MM.1S (cell line): ENCODE data around the gene HYI.
"Not testable (repeated sequence)": the region's sequence is repeated elsewhere in the genome, so short reads cannot be mapped to it uniquely, and the experiment has no call there.

Source experiments
- DNase-seq: peaks from one replicate; pipeline ENCODE4 v3.0.0-alpha.2; 2015
- H2AFZ ChIP-seq: fragments of 300-600 bp; sonication (generic); 2 replicates; pipeline ENCODE4 v1.6.0; 2016; ENCODE audit warnings: antibody characterized with exemption, low read length
- H3F3A ChIP-seq: fragments of 300-600 bp; sonication (generic); 2 replicates; pipeline ENCODE4 v1.6.1; 2016; ENCODE audit warnings: mild to moderate bottlenecking, antibody characterized with exemption, low read length, moderate library complexity, mixed read lengths; ENCODE audit not compliant: insufficient read depth
- H3K27ac ChIP-seq: fragments of 300-600 bp; sonication (generic); 2 replicates; pipeline ENCODE4 v1.5.1; 2016; ENCODE audit warnings: mild to moderate bottlenecking, low read length
- H3K27me3 ChIP-seq: fragments of 300-600 bp; sonication (generic); replicated peaks from 2 replicates; pipeline ENCODE4 v1.6.0; 2016; ENCODE audit warnings: low read length; ENCODE audit not compliant: insufficient read depth
- H3K36me3 ChIP-seq: fragments of 300-600 bp; sonication (generic); replicated peaks from 2 replicates; pipeline ENCODE4 v1.6.1; 2016; ENCODE audit warnings: mild to moderate bottlenecking, low read length, mixed read lengths; ENCODE audit not compliant: insufficient read depth
- H3K4me1 ChIP-seq: fragments of 300-600 bp; sonication (generic); 2 replicates; pipeline ENCODE4 v1.6.1; 2016; ENCODE audit warnings: low read length, mixed read lengths
- H3K4me2 ChIP-seq: fragments of 300-600 bp; sonication (generic); 2 replicates; pipeline ENCODE4 v1.6.0; 2016; ENCODE audit warnings: low read depth, low read length
- H3K4me3 ChIP-seq: fragments of 300-600 bp; sonication (generic); 2 replicates; pipeline ENCODE4 v1.5.1; 2016; ENCODE audit warnings: low read length, mixed read lengths
- H3K79me2 ChIP-seq: fragments of 300-600 bp; sonication (generic); 2 replicates; pipeline ENCODE4 v1.6.1; 2016; ENCODE audit warnings: mixed run types, low read length, mixed read lengths
- H3K9ac ChIP-seq: fragments of 300-600 bp; sonication (generic); 2 replicates; pipeline ENCODE4 v1.6.1; 2016; ENCODE audit warnings: low read length, mixed read lengths
- H3K9me2 ChIP-seq: fragments of 300-600 bp; sonication (generic); replicated peaks from 2 replicates; pipeline ENCODE4 v1.6.1; 2016; ENCODE audit warnings: mild to moderate bottlenecking, low read length, mixed read lengths; ENCODE audit not compliant: insufficient read depth
- H3K9me3 ChIP-seq: fragments of 300-600 bp; sonication (generic); replicated peaks from 2 replicates; pipeline ENCODE4 v1.6.1; 2016; ENCODE audit warnings: mild to moderate bottlenecking, low read length, mixed read lengths; ENCODE audit not compliant: insufficient read depth
- H4K20me1 ChIP-seq: fragments of 300-600 bp; sonication (generic); 2 replicates; pipeline ENCODE4 v1.6.1; 2016; ENCODE audit warnings: mild to moderate bottlenecking, low read length, moderate library complexity, mixed read lengths; ENCODE audit not compliant: insufficient read depth
- EZH2 ChIP-seq: fragments of 300-600 bp; sonication (generic); optimal IDR thresholded peaks from 2 replicates; pipeline ENCODE3; 2017; ENCODE audit warnings: low read depth, mild to moderate bottlenecking, antibody characterized with exemption, low read length, mixed read lengths
- EZH2phosphoT487 ChIP-seq: fragments of 300-600 bp; sonication (generic); IDR thresholded peaks from 2 replicates; pipeline ENCODE4 v1.6.1; 2018; ENCODE audit warnings: antibody characterized with exemption, low read length
- TF ChIP-seq, protein P1 (sequence below): fragments of 300-600 bp; sonication (generic); IDR thresholded peaks from 2 replicates; pipeline ENCODE4 v1.5.1; 2016; ENCODE audit warnings: antibody characterized with exemption, low read length, mixed read lengths

The HYI gene

DNA sequence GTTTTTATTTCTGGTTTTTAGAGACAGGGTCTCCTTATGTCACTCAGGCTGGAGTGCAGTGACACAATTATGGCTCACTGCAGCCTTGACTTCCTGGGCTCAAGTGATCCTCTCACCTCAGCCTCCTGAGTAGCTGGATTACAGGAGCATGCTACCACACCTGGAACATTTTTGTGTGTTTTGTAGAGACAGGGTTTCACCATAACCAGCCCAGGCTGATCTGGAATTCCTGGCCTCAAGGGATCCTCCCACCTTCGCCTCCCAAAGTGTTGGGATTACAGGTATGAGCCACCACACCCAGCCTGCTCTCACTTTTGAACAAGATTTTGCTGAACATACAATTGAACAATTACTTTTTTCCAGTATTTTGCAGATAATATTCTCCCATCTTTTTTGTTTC lies 24.0 kb upstream of the HYI start:
- Histone ChIP-seq H3F3A (no peaks in the 10 kb centered on the region), H3K9me3 (no peaks in the 10 kb centered on the region), H3K4me2 (no peak overlapping the region), H2AFZ (no peak overlapping the region), H3K9me2 (no peaks in the 10 kb centered on the region), H3K27me3 (no peaks in the 10 kb centered on the region), H3K4me3 (no peak overlapping the region), H3K27ac (no peak overlapping the region), H3K4me1 (no peaks in the 10 kb centered on the region), H3K9ac (no peak overlapping the region), H3K79me2 (no peaks in the 10 kb centered on the region), H3K36me3 (no peaks in the 10 kb centered on the region), H4K20me1 (no peaks in the 10 kb centered on the region)
- no peak for DNase-seq
- no peak for TF ChIP-seq EZH2phosphoT487
- TF ChIP-seq, protein P1, sequence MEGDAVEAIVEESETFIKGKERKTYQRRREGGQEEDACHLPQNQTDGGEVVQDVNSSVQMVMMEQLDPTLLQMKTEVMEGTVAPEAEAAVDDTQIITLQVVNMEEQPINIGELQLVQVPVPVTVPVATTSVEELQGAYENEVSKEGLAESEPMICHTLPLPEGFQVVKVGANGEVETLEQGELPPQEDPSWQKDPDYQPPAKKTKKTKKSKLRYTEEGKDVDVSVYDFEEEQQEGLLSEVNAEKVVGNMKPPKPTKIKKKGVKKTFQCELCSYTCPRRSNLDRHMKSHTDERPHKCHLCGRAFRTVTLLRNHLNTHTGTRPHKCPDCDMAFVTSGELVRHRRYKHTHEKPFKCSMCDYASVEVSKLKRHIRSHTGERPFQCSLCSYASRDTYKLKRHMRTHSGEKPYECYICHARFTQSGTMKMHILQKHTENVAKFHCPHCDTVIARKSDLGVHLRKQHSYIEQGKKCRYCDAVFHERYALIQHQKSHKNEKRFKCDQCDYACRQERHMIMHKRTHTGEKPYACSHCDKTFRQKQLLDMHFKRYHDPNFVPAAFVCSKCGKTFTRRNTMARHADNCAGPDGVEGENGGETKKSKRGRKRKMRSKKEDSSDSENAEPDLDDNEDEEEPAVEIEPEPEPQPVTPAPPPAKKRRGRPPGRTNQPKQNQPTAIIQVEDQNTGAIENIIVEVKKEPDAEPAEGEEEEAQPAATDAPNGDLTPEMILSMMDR = no peak
- no peak for TF ChIP-seq EZH2

DNA sequence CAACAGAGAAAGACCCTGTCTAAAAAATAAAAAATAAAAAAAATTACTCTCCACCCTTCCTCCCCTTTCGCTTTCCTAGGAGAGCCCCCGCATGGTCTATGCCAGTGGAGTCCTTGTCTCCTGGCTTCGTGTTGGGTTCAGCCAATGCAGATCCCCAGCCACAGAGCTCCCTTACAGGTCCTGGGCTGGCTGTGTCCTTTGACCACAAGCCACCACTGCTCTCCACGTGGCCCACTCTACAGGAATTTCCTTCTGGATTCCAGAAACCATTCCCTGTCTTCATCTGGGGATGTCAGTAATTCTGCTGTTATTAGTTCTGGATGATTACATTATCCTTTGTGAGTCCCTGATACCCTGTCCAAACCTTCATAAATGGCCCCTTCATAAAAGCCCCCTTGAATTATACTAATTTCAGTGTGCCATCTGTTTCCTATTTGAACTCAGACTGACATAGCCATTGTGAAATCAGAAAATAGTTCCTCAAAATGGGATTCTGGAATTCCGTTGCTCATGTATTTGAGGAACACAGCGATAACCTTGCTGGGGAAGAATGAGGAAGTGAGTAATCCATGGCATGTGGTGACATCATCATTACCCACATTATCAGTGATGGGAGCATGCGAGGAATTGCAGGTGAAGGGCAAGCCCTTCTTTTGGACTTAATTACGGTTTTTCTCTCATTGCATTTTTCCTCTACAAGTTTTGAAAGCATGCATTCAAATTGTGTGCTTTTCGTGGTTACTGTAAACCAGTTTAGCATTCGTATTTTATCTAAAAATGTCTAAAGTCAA lies 22.1 kb upstream of the HYI start:
- H4K20me1 ChIP-seq, H3K36me3 ChIP-seq, H3F3A ChIP-seq, H3K4me3 ChIP-seq, H3K4me2 ChIP-seq, H3K79me2 ChIP-seq, H3K4me1 ChIP-seq, H2AFZ ChIP-seq, H3K27me3 ChIP-seq, H3K9me3 ChIP-seq, H3K27ac ChIP-seq, H3K9ac ChIP-seq, H3K9me2 ChIP-seq, DNase-seq: not testable (repeated sequence)

DNA sequence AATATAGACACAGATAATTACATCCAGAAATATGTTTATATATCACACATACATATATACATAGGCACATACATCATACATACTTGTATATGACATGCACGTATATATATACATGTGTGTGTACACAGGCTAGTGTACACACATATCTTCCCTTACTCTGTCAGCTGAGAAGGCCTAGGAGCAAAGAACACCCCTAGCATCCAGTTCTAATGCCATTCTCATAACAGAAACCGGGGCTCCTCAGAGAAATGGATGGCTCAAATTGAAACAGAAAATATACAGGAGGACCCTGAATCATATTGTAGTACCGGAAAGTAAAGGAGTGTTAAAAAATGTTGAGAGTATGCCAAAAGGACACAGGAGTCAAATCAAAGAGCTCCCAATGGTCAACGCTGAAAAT lies 19.7 kb upstream of the HYI start:
- H3K9me2 ChIP-seq = no peaks in the 10 kb centered on the region
- H3K4me2 ChIP-seq = no peak overlapping the region
- no peak overlapping the region for H3K4me3 ChIP-seq
- no peak for TF ChIP-seq EZH2phosphoT487
- no peak for TF ChIP-seq EZH2
- TF ChIP-seq, protein P1 = no peak
- H4K20me1 ChIP-seq = no peaks in the 10 kb centered on the region
- H2AFZ ChIP-seq = no peak overlapping the region
- no peaks in the 10 kb centered on the region for H3K27me3 ChIP-seq
- no peaks in the 10 kb centered on the region for H3F3A ChIP-seq
- H3K9me3 ChIP-seq = no peaks in the 10 kb centered on the region
- H3K79me2 ChIP-seq = no peaks in the 10 kb centered on the region
- H3K36me3 ChIP-seq = no peaks in the 10 kb centered on the region
- H3K4me1 ChIP-seq = no peaks in the 10 kb centered on the region
- H3K9ac ChIP-seq = no peak overlapping the region
- no peak for DNase-seq
- H3K27ac ChIP-seq = no peak overlapping the region

DNA sequence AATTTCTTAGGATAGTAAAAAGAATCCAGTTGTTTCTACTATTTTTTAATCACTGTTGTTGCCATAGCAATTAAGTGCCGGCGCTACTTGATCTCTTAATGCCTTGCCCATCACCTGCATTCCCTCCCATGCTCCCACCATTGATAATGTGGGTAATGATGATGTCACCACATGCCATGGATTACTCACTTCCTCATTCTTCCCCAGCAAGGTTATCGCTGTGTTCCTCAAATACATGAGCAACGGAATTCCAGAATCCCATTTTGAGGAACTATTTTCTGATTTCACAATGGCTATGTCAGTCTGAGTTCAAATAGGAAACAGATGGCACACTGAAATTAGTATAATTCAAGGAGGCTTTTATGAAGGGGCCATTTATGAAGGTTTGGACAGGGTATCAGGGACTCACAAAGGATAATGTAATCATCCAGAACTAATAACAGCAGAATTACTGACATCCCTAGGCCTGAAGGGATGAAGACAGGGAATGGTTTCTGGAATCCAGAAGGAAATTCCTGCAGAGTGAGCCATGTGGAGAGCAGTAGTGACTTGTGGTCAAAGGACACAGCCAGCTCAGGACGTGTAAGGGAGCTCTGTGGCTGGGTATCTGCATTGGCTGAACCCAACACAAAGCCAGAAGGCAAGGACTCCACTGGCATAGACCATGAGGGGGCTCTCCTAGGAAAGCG lies 18.9 kb upstream of the HYI start:
- not testable (repeated sequence) for H2AFZ ChIP-seq, H3K4me2 ChIP-seq, H3K9me3 ChIP-seq, H3K27me3 ChIP-seq, H3K9ac ChIP-seq, H3K9me2 ChIP-seq, H3K4me1 ChIP-seq, H4K20me1 ChIP-seq, H3K4me3 ChIP-seq, H3K36me3 ChIP-seq, DNase-seq, H3K27ac ChIP-seq, H3F3A ChIP-seq, H3K79me2 ChIP-seq
